ENCODE measurements around the gene PRKCH.

Gene PRKCH

DNA sequence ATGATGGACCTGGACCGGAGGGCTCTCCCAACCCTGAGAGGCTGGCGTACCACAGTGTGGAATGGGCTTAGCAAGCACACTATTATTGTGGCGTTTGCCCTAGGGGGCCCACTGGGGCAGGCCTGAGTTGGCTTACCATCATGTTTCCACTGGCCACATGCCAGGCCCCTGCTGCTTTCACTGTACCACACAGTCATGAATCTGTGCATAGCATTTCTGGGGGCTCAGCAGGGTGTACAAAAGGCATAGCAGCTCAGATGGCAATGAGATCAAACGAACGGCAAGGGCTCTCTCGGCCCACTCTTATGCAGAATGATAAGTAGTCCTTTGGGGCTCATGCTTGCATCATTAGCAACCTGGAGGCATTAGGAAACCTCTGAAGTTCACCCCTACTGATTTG lies 236.9 kb downstream of the PRKCH start (continued):
- TF ChIP-seq, protein P1, sequence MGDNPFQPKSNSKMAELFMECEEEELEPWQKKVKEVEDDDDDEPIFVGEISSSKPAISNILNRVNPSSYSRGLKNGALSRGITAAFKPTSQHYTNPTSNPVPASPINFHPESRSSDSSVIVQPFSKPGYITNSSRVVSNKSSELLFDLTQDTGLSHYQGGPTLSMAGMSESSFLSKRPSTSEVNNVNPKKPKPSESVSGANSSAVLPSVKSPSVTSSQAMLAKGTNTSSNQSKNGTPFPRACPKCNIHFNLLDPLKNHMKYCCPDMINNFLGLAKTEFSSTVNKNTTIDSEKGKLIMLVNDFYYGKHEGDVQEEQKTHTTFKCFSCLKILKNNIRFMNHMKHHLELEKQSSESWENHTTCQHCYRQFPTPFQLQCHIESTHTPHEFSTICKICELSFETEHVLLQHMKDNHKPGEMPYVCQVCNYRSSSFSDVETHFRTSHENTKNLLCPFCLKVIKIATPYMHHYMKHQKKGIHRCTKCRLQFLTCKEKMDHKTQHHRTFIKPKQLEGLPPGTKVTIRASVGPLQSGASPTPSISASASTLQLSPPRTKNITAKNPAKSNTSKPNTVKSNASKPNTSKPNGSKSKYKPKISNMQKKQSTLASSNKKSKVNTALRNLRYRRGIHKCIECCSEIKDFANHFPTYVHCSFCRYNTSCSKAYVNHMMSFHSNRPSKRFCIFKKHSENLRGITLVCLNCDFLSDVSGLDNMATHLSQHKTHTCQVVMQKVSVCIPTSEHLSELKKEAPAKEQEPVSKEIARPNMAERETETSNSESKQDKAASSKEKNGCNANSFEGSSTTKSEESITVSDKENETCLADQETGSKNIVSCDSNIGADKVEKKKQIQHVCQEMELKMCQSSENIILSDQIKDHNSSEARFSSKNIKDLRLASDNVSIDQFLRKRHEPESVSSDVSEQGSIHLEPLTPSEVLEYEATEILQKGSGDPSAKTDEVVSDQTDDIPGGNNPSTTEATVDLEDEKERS (tag by site-specific recombination; IDR thresholded peaks at IDR 0.05): no peak
- TF ChIP-seq ZNF155 (tag by site-specific recombination; IDR thresholded peaks at IDR 0.05) (no peak), ZNF138 (tag by site-specific recombination; IDR thresholded peaks at IDR 0.05; ENCODE audit: borderline replicate concordance) (no peak), ZNF16 (tag by site-specific recombination; IDR thresholded peaks at IDR 0.05; ENCODE audit: low read depth) (no peak), KLF8 (tag by site-specific recombination; IDR thresholded peaks at IDR 0.05) (no peak), ZNF510 (tag by site-specific recombination; IDR thresholded peaks at IDR 0.05; ENCODE audit: insufficient replicate concordance) (no peak), SCRT2 (tag by site-specific recombination; IDR thresholded peaks at IDR 0.05) (no peak), ZNF48 (tag by site-specific recombination; IDR thresholded peaks at IDR 0.05) (no peak), ZNF221 (tag by site-specific recombination; IDR thresholded peaks at IDR 0.05; ENCODE audit: borderline replicate concordance) (0 out of 2 replicates have a peak, but pooled peaks have one; percentile 52), HOXA7 (CRISPR knock-in tag; IDR thresholded peaks at IDR 0.05; ENCODE audit: borderline replicate concordance) (no peak), ZNF610 (tag by site-specific recombination; IDR thresholded peaks at IDR 0.05; ENCODE audit: borderline replicate concordance) (peak; percentile 73; the same call in 1 of the 2 replicates), EGR2 (tag by site-specific recombination; IDR thresholded peaks at IDR 0.05; ENCODE audit: low read depth) (no peak), ZNF561 (tag by site-specific recombination; IDR thresholded peaks at IDR 0.05; ENCODE audit: borderline replicate concordance) (peak; percentile 93), ZNF133 (tag by site-specific recombination; IDR thresholded peaks at IDR 0.05) (no peak), ZFP3 (tag by site-specific recombination; IDR thresholded peaks at IDR 0.05; ENCODE audit: low read depth) (no peak), IKZF3 (tag by site-specific recombination; IDR thresholded peaks at IDR 0.05) (peak; percentile 81), GLIS1 (tag by site-specific recombination; IDR thresholded peaks at IDR 0.05) (peak; percentile 91), ZNF239 (tag by site-specific recombination; IDR thresholded peaks at IDR 0.05) (no peak), ZNF324 (tag by site-specific recombination; IDR thresholded peaks at IDR 0.05) (peak; percentile 72), ZNF555 (tag by site-specific recombination; conservative IDR thresholded peaks at IDR 0.05) (no peak), HOXC10 (CRISPR knock-in tag; IDR thresholded peaks at IDR 0.05) (no peak), ZNF354C (tag by site-specific recombination; IDR thresholded peaks at IDR 0.05; ENCODE audit: borderline replicate concordance, low read depth) (no peak)
- TF ChIP-seq, protein P2, sequence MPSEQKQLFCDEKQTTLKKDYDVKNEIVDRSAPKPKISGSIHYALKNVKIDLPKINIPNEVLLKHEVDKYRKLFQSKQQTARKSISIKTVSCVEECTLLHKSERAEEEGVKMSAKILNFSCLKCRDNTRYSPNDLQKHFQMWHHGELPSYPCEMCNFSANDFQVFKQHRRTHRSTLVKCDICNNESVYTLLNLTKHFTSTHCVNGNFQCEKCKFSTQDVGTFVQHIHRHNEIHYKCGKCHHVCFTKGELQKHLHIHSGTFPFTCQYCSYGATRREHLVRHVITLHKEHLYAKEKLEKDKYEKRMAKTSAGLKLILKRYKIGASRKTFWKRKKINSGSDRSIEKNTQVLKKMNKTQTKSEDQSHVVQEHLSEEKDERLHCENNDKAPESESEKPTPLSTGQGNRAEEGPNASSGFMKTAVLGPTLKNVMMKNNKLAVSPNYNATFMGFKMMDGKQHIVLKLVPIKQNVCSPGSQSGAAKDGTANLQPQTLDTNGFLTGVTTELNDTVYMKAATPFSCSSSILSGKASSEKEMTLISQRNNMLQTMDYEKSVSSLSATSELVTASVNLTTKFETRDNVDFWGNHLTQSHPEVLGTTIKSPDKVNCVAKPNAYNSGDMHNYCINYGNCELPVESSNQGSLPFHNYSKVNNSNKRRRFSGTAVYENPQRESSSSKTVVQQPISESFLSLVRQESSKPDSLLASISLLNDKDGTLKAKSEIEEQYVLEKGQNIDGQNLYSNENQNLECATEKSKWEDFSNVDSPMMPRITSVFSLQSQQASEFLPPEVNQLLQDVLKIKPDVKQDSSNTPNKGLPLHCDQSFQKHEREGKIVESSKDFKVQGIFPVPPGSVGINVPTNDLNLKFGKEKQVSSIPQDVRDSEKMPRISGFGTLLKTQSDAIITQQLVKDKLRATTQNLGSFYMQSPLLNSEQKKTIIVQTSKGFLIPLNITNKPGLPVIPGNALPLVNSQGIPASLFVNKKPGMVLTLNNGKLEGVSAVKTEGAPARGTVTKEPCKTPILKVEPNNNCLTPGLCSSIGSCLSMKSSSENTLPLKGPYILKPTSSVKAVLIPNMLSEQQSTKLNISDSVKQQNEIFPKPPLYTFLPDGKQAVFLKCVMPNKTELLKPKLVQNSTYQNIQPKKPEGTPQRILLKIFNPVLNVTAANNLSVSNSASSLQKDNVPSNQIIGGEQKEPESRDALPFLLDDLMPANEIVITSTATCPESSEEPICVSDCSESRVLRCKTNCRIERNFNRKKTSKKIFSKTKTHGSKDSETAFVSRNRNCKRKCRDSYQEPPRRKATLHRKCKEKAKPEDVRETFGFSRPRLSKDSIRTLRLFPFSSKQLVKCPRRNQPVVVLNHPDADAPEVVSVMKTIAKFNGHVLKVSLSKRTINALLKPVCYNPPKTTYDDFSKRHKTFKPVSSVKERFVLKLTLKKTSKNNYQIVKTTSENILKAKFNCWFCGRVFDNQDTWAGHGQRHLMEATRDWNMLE (tag by site-specific recombination; conservative IDR thresholded peaks at IDR 0.05; ENCODE audit: low read depth): 0 out of 2 replicates have a peak, but pooled peaks have one; percentile 38
- TF ChIP-seq, protein P3, sequence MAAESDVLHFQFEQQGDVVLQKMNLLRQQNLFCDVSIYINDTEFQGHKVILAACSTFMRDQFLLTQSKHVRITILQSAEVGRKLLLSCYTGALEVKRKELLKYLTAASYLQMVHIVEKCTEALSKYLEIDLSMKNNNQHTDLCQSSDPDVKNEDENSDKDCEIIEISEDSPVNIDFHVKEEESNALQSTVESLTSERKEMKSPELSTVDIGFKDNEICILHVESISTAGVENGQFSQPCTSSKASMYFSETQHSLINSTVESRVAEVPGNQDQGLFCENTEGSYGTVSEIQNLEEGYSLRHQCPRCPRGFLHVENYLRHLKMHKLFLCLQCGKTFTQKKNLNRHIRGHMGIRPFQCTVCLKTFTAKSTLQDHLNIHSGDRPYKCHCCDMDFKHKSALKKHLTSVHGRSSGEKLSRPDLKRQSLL (tag by site-specific recombination; IDR thresholded peaks at IDR 0.05): no peak
- TF ChIP-seq, protein P4, sequence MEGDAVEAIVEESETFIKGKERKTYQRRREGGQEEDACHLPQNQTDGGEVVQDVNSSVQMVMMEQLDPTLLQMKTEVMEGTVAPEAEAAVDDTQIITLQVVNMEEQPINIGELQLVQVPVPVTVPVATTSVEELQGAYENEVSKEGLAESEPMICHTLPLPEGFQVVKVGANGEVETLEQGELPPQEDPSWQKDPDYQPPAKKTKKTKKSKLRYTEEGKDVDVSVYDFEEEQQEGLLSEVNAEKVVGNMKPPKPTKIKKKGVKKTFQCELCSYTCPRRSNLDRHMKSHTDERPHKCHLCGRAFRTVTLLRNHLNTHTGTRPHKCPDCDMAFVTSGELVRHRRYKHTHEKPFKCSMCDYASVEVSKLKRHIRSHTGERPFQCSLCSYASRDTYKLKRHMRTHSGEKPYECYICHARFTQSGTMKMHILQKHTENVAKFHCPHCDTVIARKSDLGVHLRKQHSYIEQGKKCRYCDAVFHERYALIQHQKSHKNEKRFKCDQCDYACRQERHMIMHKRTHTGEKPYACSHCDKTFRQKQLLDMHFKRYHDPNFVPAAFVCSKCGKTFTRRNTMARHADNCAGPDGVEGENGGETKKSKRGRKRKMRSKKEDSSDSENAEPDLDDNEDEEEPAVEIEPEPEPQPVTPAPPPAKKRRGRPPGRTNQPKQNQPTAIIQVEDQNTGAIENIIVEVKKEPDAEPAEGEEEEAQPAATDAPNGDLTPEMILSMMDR (tag by site-specific recombination; IDR thresholded peaks at IDR 0.05): no peak
- TF ChIP-seq, protein P5, sequence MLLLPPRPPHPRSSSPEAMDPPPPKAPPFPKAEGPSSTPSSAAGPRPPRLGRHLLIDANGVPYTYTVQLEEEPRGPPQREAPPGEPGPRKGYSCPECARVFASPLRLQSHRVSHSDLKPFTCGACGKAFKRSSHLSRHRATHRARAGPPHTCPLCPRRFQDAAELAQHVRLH (tag by site-specific recombination; IDR thresholded peaks at IDR 0.05): peak; percentile 55; the same call in 1 of the 2 replicates
- TF ChIP-seq, protein P6, sequence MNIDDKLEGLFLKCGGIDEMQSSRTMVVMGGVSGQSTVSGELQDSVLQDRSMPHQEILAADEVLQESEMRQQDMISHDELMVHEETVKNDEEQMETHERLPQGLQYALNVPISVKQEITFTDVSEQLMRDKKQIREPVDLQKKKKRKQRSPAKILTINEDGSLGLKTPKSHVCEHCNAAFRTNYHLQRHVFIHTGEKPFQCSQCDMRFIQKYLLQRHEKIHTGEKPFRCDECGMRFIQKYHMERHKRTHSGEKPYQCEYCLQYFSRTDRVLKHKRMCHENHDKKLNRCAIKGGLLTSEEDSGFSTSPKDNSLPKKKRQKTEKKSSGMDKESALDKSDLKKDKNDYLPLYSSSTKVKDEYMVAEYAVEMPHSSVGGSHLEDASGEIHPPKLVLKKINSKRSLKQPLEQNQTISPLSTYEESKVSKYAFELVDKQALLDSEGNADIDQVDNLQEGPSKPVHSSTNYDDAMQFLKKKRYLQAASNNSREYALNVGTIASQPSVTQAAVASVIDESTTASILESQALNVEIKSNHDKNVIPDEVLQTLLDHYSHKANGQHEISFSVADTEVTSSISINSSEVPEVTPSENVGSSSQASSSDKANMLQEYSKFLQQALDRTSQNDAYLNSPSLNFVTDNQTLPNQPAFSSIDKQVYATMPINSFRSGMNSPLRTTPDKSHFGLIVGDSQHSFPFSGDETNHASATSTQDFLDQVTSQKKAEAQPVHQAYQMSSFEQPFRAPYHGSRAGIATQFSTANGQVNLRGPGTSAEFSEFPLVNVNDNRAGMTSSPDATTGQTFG (tag by site-specific recombination; IDR thresholded peaks at IDR 0.05; ENCODE audit: borderline replicate concordance): no peak
